ENCODE results near the gene RHBDF1. TPM values are rescaled to one million over a fixed set of nuclear protein-coding genes. Genes with fewer than 3 reads are reported as not detected.
A peak's percentile ranks its signal among the peaks of the same experiment; 100 is the strongest.

Gene RHBDF1
- total and polyA plus RNA-seq, 8 donors: 33.4 to 50.0 (median 39.7) TPM

GRCh38 chr16:67884-68789 is 4.3 kb downstream of the RHBDF1 start:
- Histone ChIP-seq H3K4me3 (no peak overlapping the region), H3K36me3 (peaks cover 0 to 16% of the 10 kb centered on the region in 2 donors), H3K27me3 (peaks cover 0 to 22% of the 10 kb centered on the region in 2 donors), H3K27ac (no peak overlapping the region), H3K4me1 (peaks cover 12 to 46% of the 10 kb centered on the region in 2 donors), H3K9me3 (no peaks in the 10 kb centered on the region)
- intact Hi-C loops (cut with DNase I): no loop called here
- TF ChIP-seq CTCF (IDR thresholded peaks at IDR 0.05): no peak
- ATAC-seq (no peak), DNase-seq (no peak)

GRCh38 chr16:67183-67791 is 5.1 kb downstream of the RHBDF1 start:
- Histone ChIP-seq H3K4me3 (no peak overlapping the region), H3K27ac (no peak overlapping the region), H3K36me3 (peaks cover 0 to 25% of the 10 kb centered on the region in 2 donors), H3K4me1 (peaks cover 12 to 40% of the 10 kb centered on the region in 2 donors), H3K27me3 (peaks cover 0 to 15% of the 10 kb centered on the region in 2 donors), H3K9me3 (no peaks in the 10 kb centered on the region)
- intact Hi-C loops (cut with DNase I): no loop called here
- no peak for TF ChIP-seq CTCF (IDR thresholded peaks at IDR 0.05)
- DNase-seq (peak in 1 of 4 donors; percentile 51), ATAC-seq (no peak)

GRCh38 chr16:66309-67182 is 5.9 kb downstream of the RHBDF1 start:
- H3K9me3 ChIP-seq: no peaks in the 10 kb centered on the region
- DNase-seq (peak in 1 of 4 donors; percentile 33), ATAC-seq (no peak)
- no peak overlapping the region for H3K27ac ChIP-seq
- peaks cover 0 to 32% of the 10 kb centered on the region in 2 donors for H3K36me3 ChIP-seq
- intact Hi-C loops (cut with DNase I): no loop called here
- H3K4me1 ChIP-seq: peaks cover 12 to 37% of the 10 kb centered on the region in 2 donors
- H3K27me3 ChIP-seq: peaks cover 0 to 8% of the 10 kb centered on the region in 2 donors
- TF ChIP-seq CTCF (IDR thresholded peaks at IDR 0.05): no peak
- no peak overlapping the region for H3K4me3 ChIP-seq

GRCh38 chr16:65745-66144 is 6.7 kb downstream of the RHBDF1 start:
- peaks cover 0 to 40% of the 10 kb centered on the region in 2 donors for H3K36me3 ChIP-seq
- TF ChIP-seq CTCF (IDR thresholded peaks at IDR 0.05): peak; percentile 89 to 95
- H3K4me3 ChIP-seq: no peak overlapping the region
- peak in 3 of 4 donors; percentile 78 to 94 (median 80) for DNase-seq
- H3K4me1 ChIP-seq: peaks cover 7 to 29% of the 10 kb centered on the region in 2 donors
- peak; percentile 93 for ATAC-seq
- no peak overlapping the region for H3K27ac ChIP-seq
- intact Hi-C loops (cut with DNase I): no loop called here
- peaks cover 0 to under 1% of the 10 kb centered on the region in 2 donors for H3K27me3 ChIP-seq
- no peaks in the 10 kb centered on the region for H3K9me3 ChIP-seq

Data from left lung (tissue), 10 donors.